CD4-positive, alpha-beta T cell (primary cell): ENCODE measurements around the gene MINDY4B. TPM values are rescaled to one million over a fixed set of nuclear protein-coding genes. Genes with fewer than 3 reads are reported as not detected.

ENCODE experiments used
- ATAC-seq: fragments of 200-7000 bp; cut with Tn5 transposase; one replicate; pipeline ENCODE4 v1.10.0; 2022; ENCODE audit warnings: mild to moderate bottlenecking; ENCODE audit not compliant: poor library complexity
- CTCF ChIA-PET: fragments of 350-600 bp; sonication (Branson Sonifier 250); formaldehyde crosslinking; loops from one replicate; lab custom pipeline; 2021; ENCODE audit warnings: antibody characterized with exemption, inconsistent platforms; lab: Charles Lee
- POLR2A ChIA-PET: fragments of 350-600 bp; sonication (Branson Sonifier 250); formaldehyde crosslinking; loops from one replicate; lab custom pipeline; 2021; ENCODE audit warnings: antibody characterized with exemption, inconsistent platforms; lab: Charles Lee
- DNase-seq, 14 experiments: peaks; one replicate each; pipeline ENCODE4 v3.0.0-alpha.2; 2013 to 2020; ENCODE audit warnings: mixed read lengths in 2 of 14
- H3K27ac ChIP-seq, 2 donors: one replicate each; pipeline versions ENCODE4 v1.5.1 to v1.7.0; 2013; ENCODE audit warnings: low read length in 2 of 2, low read depth in 1 of 2, mild to moderate bottlenecking in 1 of 2
- H3K27me3 ChIP-seq, 2 experiments: 1 replicate in 1 of 2; 2 replicates in 1 of 2; pipeline versions ENCODE4 v1.6.1 to v1.7.0; 2013; ENCODE audit warnings: low read length in 2 of 2, control low read depth in 1 of 2, mild to moderate bottlenecking in 1 of 2, moderate library complexity in 1 of 2; ENCODE audit not compliant: insufficient read depth in 2 of 2, control insufficient read depth in 1 of 2
- H3K36me3 ChIP-seq: one replicate; pipeline ENCODE4 v1.6.1; 2013; ENCODE audit warnings: low read length, control low read depth; ENCODE audit not compliant: insufficient read depth
- H3K4me1 ChIP-seq: one replicate; pipeline ENCODE4 v1.6.1; 2013; ENCODE audit warnings: low read length, control low read depth; ENCODE audit not compliant: insufficient read depth
- H3K4me3 ChIP-seq: one replicate; pipeline ENCODE4 v1.5.1; 2013; ENCODE audit warnings: mild to moderate bottlenecking, low read length, moderate library complexity
- H3K9me3 ChIP-seq, 2 experiments: 1 replicate in 1 of 2; 2 replicates in 1 of 2; pipeline versions ENCODE4 v1.6.1 to v1.7.0; 2013; ENCODE audit warnings: low read length in 2 of 2, mild to moderate bottlenecking in 2 of 2, control low read depth in 1 of 2, moderate library complexity in 1 of 2; ENCODE audit not compliant: control insufficient read depth in 1 of 2, insufficient read depth in 1 of 2
- H3K27ac Mint-ChIP-seq: one replicate; pipeline ENCODE4 v1.8.0; 2020; ENCODE audit warnings: mixed read lengths
- H3K27me3 Mint-ChIP-seq: one replicate; pipeline ENCODE4 v1.8.0; 2021; ENCODE audit warnings: mixed read lengths
- H3K36me3 Mint-ChIP-seq: one replicate; pipeline ENCODE4 v1.8.0; 2021; ENCODE audit warnings: low read depth, mixed read lengths
- H3K4me1 Mint-ChIP-seq: one replicate; pipeline ENCODE4 v1.8.0; 2021; ENCODE audit warnings: low read depth, mixed read lengths
- H3K4me3 Mint-ChIP-seq: one replicate; pipeline ENCODE4 v1.8.0; 2020; ENCODE audit warnings: mild to moderate bottlenecking, mixed read lengths
- H3K9me3 Mint-ChIP-seq: one replicate; pipeline ENCODE4 v1.8.0; 2020; ENCODE audit warnings: mixed read lengths
- intact Hi-C, 2 experiments: fragments of 100-400 bp; cut with DNase I in 1 of 2; cut with micrococcal nuclease in 1 of 2; formaldehyde crosslinking; loops; one replicate each; pipeline versions ENCODE4 v1.15.1 to v1.9.0; 2023 to 2025; cut with DNase I, micrococcal nuclease
- total RNA-seq, 174 experiments: library from RNA in 2 of 174; stranded (reverse) in 2 of 174; gene quantifications; one replicate each; pipeline ENCODE4 v1.2.3 and lab custom pipeline; 2021 to 2026
- TF ChIP-seq, protein P1 (sequence below): fragments of 200-600 bp; IDR thresholded peaks from one replicate; pipeline ENCODE4 v1.8.0; 2022; ENCODE audit warnings: antibody characterized with exemption, mild to moderate bottlenecking

MINDY4B gene
- total RNA-seq, 2 experiments from 2014 or later: not detected

- no peaks in the 10 kb centered on the region for H3K9me3 Mint-ChIP-seq
- DNase-seq (no peak), ATAC-seq (no peak)
- Histone ChIP-seq H3K4me3 (no peak overlapping the region), H3K27me3 (no peaks in the 10 kb centered on the region), H3K36me3 (no peaks in the 10 kb centered on the region), H3K9me3 (no peaks in the 10 kb centered on the region), H3K4me1 (no peaks in the 10 kb centered on the region), H3K27ac (no peak overlapping the region)
- CTCF ChIA-PET: no interaction called here
- H3K36me3 Mint-ChIP-seq: no peaks in the 10 kb centered on the region
- H3K27me3 Mint-ChIP-seq: peaks cover 11% of the 10 kb centered on the region
- H3K4me3 Mint-ChIP-seq: no peak overlapping the region
- no peaks in the 10 kb centered on the region for H3K4me1 Mint-ChIP-seq
- POLR2A ChIA-PET: no interaction called here
- intact Hi-C loops: no loop called here
- H3K27ac Mint-ChIP-seq: no peak overlapping the region
- TF ChIP-seq, protein P1, sequence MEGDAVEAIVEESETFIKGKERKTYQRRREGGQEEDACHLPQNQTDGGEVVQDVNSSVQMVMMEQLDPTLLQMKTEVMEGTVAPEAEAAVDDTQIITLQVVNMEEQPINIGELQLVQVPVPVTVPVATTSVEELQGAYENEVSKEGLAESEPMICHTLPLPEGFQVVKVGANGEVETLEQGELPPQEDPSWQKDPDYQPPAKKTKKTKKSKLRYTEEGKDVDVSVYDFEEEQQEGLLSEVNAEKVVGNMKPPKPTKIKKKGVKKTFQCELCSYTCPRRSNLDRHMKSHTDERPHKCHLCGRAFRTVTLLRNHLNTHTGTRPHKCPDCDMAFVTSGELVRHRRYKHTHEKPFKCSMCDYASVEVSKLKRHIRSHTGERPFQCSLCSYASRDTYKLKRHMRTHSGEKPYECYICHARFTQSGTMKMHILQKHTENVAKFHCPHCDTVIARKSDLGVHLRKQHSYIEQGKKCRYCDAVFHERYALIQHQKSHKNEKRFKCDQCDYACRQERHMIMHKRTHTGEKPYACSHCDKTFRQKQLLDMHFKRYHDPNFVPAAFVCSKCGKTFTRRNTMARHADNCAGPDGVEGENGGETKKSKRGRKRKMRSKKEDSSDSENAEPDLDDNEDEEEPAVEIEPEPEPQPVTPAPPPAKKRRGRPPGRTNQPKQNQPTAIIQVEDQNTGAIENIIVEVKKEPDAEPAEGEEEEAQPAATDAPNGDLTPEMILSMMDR: no peak
Measured at GRCh38 chr3:150822636-150823035, 82.6 kb downstream of the MINDY4B start.

Other genes with a start within 250 kb of the MINDY4B start
- not detected for gene ERICH6, start 201.5 kb downstream of the MINDY4B start, total RNA-seq
- gene SIAH2, start 142.3 kb downstream of the MINDY4B start, total RNA-seq: 10 to 100 TPM; 73.7 to 76.1 TPM
- gene CLRN1, start 67.3 kb upstream of the MINDY4B start, total RNA-seq: not detected
- under 1 TPM; 0.39 to 0.49 TPM for gene MED12L, start 180.2 kb upstream of the MINDY4B start, total RNA-seq